KMS-11 (cell line): ENCODE results near the gene TNNT1.

Source experiments
- H2AFZ ChIP-seq: fragments of 200-600 bp; sonication (generic); 2 replicates; pipeline ENCODE4 v1.6.1; 2016; ENCODE audit warnings: antibody characterized with exemption, mixed run types, low read depth
- H3K27ac ChIP-seq: fragments of 200-600 bp; sonication (generic); 2 replicates; pipeline ENCODE4 v1.6.1; 2016; ENCODE audit warnings: mild to moderate bottlenecking, mixed run types
- H3K27me3 ChIP-seq: fragments of 200-600 bp; sonication (generic); 2 replicates; pipeline ENCODE4 v1.6.1; 2017; ENCODE audit warnings: mild to moderate bottlenecking, low read depth, mixed run types, moderate library complexity; ENCODE audit not compliant: insufficient read depth
- H3K36me3 ChIP-seq: fragments of 200-600 bp; sonication (generic); 2 replicates; pipeline ENCODE4 v1.6.1; 2017; ENCODE audit warnings: mild to moderate bottlenecking, mixed run types; ENCODE audit not compliant: insufficient read depth
- H3K4me1 ChIP-seq: fragments of 200-600 bp; sonication (generic); 2 replicates; pipeline ENCODE4 v1.6.1; 2016; ENCODE audit warnings: mild to moderate bottlenecking, low read depth, mixed run types; ENCODE audit not compliant: poor library complexity, severe bottlenecking
- H3K4me2 ChIP-seq: fragments of 200-600 bp; sonication (generic); 2 replicates; pipeline ENCODE4 v1.7.0; 2016; ENCODE audit warnings: mild to moderate bottlenecking, mixed run types
- H3K4me3 ChIP-seq: fragments of 200-600 bp; sonication (generic); IDR thresholded peaks from 2 replicates; pipeline ENCODE4 v1.6.1; 2017; ENCODE audit warnings: low read depth, low read length, mixed read lengths; ENCODE audit not compliant: insufficient read depth
- H3K79me2 ChIP-seq: fragments of 200-600 bp; sonication (generic); 2 replicates; pipeline ENCODE4 v1.6.1; 2016; ENCODE audit warnings: low read depth, mixed run types; ENCODE audit not compliant: insufficient read depth
- H3K9ac ChIP-seq: fragments of 200-600 bp; sonication (generic); 2 replicates; pipeline ENCODE4 v1.6.1; 2016; ENCODE audit warnings: mild to moderate bottlenecking, mixed run types
- H4K20me1 ChIP-seq: fragments of 200-600 bp; sonication (generic); 2 replicates; pipeline ENCODE4 v1.6.1; 2016; ENCODE audit warnings: mild to moderate bottlenecking, mixed run types; ENCODE audit not compliant: insufficient read depth
- CTCF ChIP-seq: fragments of 200-600 bp; sonication (generic); conservative IDR thresholded peaks from 2 replicates; pipeline ENCODE4 v1.6.1; 2017; ENCODE audit warnings: low read depth, mild to moderate bottlenecking, antibody characterized with exemption, low read length, moderate library complexity, mixed read lengths

Gene TNNT1

GRCh38 chr19:55149078-55150003 is at the start of gene TNNT1:
TNNT1 (minus strand) TSS chr19:55149206; CDS start chr19:55147157, 2,049 bp downstream.
- Histone ChIP-seq H3K36me3 (no peaks in the 10 kb centered on the region), H3K9ac (no peak within 1 kb of the TSS), H3K27ac (no peak within 1 kb of the TSS), H3K4me2 (no peak within 1 kb of the TSS), H4K20me1 (no peaks in the 10 kb centered on the region), H3K79me2 (no peaks in the 10 kb centered on the region), H3K4me3 (no peak within 1 kb of the TSS), H2AFZ (no peak within 1 kb of the TSS), H3K27me3 (peaks cover 57% of the 10 kb centered on the region), H3K4me1 (no peaks in the 10 kb centered on the region)
- no peak for TF ChIP-seq CTCF

DNA sequence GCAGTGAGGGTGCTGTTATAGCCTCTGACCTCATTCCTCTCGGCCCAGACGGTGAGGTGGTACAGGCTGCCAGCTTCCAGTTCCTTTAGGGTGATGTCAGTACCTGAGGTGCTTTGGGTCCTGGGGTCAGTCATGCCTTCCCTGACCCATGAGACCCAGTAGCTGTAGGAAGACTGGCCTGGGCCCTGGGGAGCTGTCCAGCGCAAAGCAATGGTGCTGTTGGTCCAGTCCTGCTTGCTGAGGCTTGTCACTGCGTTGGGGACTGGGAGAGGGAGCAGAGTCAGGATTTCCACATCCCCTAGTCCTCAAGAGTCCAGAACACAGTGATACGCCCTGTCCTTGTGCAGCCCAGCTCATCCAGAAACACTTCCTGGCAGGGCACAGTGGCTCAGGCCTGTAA is 49.6 kb upstream of the TNNT1 start:
- Histone ChIP-seq H3K79me2 (no peaks in the 10 kb centered on the region), H4K20me1 (no peaks in the 10 kb centered on the region), H3K4me3 (no peak overlapping the region), H2AFZ (no peak overlapping the region), H3K27ac (no peak overlapping the region), H3K4me1 (no peaks in the 10 kb centered on the region), H3K36me3 (no peaks in the 10 kb centered on the region), H3K4me2 (no peak overlapping the region), H3K27me3 (peaks cover 96% of the 10 kb centered on the region), H3K9ac (no peak overlapping the region)
- no peak for TF ChIP-seq CTCF

- Histone ChIP-seq H3K4me1 (no peaks in the 10 kb centered on the region), H4K20me1 (no peaks in the 10 kb centered on the region), H2AFZ (no peak overlapping the region), H3K4me2 (no peak overlapping the region), H3K79me2 (no peaks in the 10 kb centered on the region), H3K27me3 (peaks cover 96% of the 10 kb centered on the region), H3K4me3 (no peak overlapping the region), H3K36me3 (no peaks in the 10 kb centered on the region), H3K9ac (no peak overlapping the region), H3K27ac (no peak overlapping the region)
- no peak for TF ChIP-seq CTCF
Measured at GRCh38 chr19:55197528-55197927, 48.5 kb upstream of the TNNT1 start.

- H4K20me1 ChIP-seq, result no peaks in the 10 kb centered on the region
Measured at GRCh38 chr19:55196803-55197202, 47.8 kb upstream of the TNNT1 start.

More at GRCh38 chr19:55196803-55197202, 47.8 kb upstream of the TNNT1 start:
- Histone ChIP-seq H3K27me3 (peaks cover 90% of the 10 kb centered on the region), H3K79me2 (no peaks in the 10 kb centered on the region), H3K4me1 (no peaks in the 10 kb centered on the region), H3K27ac (no peak overlapping the region), H3K36me3 (no peaks in the 10 kb centered on the region), H3K9ac (no peak overlapping the region), H3K4me3 (no peak overlapping the region), H2AFZ (no peak overlapping the region), H3K4me2 (no peak overlapping the region)
- no peak for TF ChIP-seq CTCF
